GM19239 (cell line): Measurements from ENCODE around the gene PTPN5.
"Not testable (repeated sequence)": the region's sequence is repeated elsewhere in the genome, so short reads cannot be mapped to it uniquely, and the experiment has no call there.

Source experiments
- DNase-seq: peaks from one replicate; pipeline ENCODE4 v3.0.0; 2011; ENCODE audit warnings: low spot score; ENCODE audit not compliant: insufficient read length
- FAIRE-seq: peaks from 2 replicates; lab custom pipeline; 2011; peaks lifted over from hg19 to GRCh38; lab: Jason Lieb, UNC

PTPN5 gene

GRCh38 chr11:18697576-18697975 is 94.0 kb downstream of the PTPN5 start:
- FAIRE-seq (no peak), DNase-seq (no peak)

GRCh38 chr11:18696638-18697225 is 94.9 kb downstream of the PTPN5 start:
- FAIRE-seq = no peak
- no peak for DNase-seq

- FAIRE-seq (no peak), DNase-seq (no peak)
Measured at GRCh38 chr11:18692941-18693760, 98.4 kb downstream of the PTPN5 start.

DNA sequence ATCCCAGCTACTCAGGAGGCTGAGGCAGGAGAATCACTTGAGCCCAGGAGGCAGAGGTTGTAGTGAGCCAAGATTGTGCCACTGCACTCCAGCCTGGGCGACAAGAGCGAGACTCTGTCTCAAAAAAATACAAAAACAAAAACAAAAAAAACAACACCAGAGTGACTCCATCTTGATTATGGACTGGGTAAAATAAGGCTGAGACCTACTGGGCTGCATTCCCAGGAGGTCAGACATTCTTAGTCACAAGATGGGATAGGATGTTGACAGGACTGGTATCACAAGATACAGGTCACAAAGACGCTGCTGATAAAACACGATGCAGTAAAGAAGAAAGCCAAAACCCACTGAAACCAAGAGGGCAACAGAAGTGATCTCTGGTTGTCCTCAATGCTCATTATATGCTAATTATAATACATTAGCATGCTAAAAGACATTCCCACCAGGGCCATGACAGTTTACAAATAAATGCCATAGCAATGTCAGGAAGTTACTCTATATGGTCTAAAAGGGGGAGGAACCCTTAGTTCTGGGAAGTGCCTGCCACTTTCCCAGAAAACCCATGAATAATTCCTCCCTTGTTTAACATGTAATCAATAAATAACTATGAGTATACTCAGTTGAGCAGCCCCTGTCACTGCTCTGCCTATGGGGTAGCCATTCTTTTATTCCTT is 100.0 kb downstream of the PTPN5 start:
- not testable (repeated sequence) for DNase-seq, FAIRE-seq

GRCh38 chr11:18684267-18684666 is 107.3 kb downstream of the PTPN5 start:
- DNase-seq = no peak
- FAIRE-seq = no peak

- FAIRE-seq = no peak
- DNase-seq = no peak
Measured at GRCh38 chr11:18682466-18682865, 109.1 kb downstream of the PTPN5 start.

DNA sequence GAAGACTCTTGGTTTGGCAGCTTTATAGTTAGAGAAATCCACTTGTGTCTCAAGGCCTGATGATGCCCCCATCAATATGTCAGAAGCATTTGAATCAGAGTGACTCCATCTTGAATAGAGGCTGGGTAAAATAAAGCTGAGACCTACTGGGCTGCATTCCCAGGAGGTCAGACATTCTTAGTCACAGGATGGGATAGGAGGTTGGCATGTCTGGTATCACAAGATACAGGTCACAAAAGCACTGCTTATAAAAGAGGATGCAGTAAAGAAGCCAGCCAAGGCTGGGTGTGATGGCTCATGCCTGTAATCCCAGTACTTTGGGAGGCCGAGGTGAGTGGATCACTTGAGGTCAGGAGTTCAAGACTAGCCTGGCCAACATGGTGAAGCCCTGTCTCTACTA is 109.6 kb downstream of the PTPN5 start:
- not testable (repeated sequence) for DNase-seq, FAIRE-seq
